K562 (cell line): ENCODE data around the gene WDCP. TPM values are rescaled to one million over a fixed set of nuclear protein-coding genes. Genes with fewer than 3 reads are reported as not detected.

Source experiments
- ATAC-seq: fragments of 200-7000 bp; cut with Tn5 transposase; 3 replicates; pipeline ENCODE4 v1.9.1; 2020; ENCODE audit warnings: moderate library complexity
- BruUV-seq: library from RNA; stranded (reverse); fragments of 400-500 nt; replicated peaks from 2 replicates; lab custom pipeline; 2021; lab: Mats Ljungman, UMichigan
- CTCF ChIA-PET: fragments of 300-600 bp; formaldehyde crosslinking; extraction: SDS; loops from one replicate; lab custom pipeline; 2021; ENCODE audit warnings: low intra/inter-chr PET ratio; lab: Yijun Ruan, JAX
- POLR2A ChIA-PET: fragments of 300-600, 350-650 bp; sonication (Branson Sonifier 250); formaldehyde crosslinking; extraction: SDS; loops from one replicate; lab custom pipeline; 2021; ENCODE audit warnings: antibody characterized with exemption, inconsistent platforms; lab: Yijun Ruan, JAX
- DNase-seq, 4 experiments: peaks; one replicate each; pipeline versions ENCODE4 v3.0.0 to v3.0.0-alpha.2; 2011 to 2018; ENCODE audit warnings: low spot score in 3 of 4, mixed read lengths in 3 of 4; ENCODE audit errors: extremely low read depth in 1 of 4
- FAIRE-seq: peaks from 2 replicates; lab custom pipeline; 2011; peaks lifted over from hg19 to GRCh38; lab: Jason Lieb, UNC
- H2AFZ ChIP-seq: 2 replicates; pipeline ENCODE4 v1.6.0; 2011; ENCODE audit warnings: low read depth, low read length, control low read depth, inconsistent platforms
- H3K27ac ChIP-seq: fragments of 200-600 bp; 3 replicates; pipeline ENCODE4 v1.8.0; 2011; ENCODE audit warnings: low read depth, mild to moderate bottlenecking, control low read depth, inconsistent platforms, low read length, moderate library complexity, mixed read lengths; ENCODE audit errors: extremely low read depth
- H3K27me3 ChIP-seq, 2 experiments: fragments of 300-600 bp in 1 of 2; 2 replicates in 1 of 2; 3 replicates in 1 of 2; pipeline versions ENCODE4 v1.6.0 to v1.8.0; 2011; ENCODE audit warnings: inconsistent platforms in 2 of 2, low read length in 2 of 2, mild to moderate bottlenecking in 1 of 2, mixed read lengths in 1 of 2, moderate library complexity in 1 of 2; ENCODE audit not compliant: control insufficient read depth in 2 of 2, insufficient read depth in 2 of 2
- H3K36me3 ChIP-seq: fragments of 300-600 bp; 3 replicates; pipeline ENCODE4 v1.8.0; 2011; ENCODE audit warnings: mild to moderate bottlenecking, low read length, inconsistent platforms; ENCODE audit not compliant: control insufficient read depth, insufficient read depth
- H3K4me1 ChIP-seq, 2 experiments: fragments of 200-600 bp in 1 of 2; replicated peaks in 1 of 2; 2 replicates in 1 of 2; 3 replicates in 1 of 2; pipeline versions ENCODE4 v1.5.1 to v1.8.0; 2011; ENCODE audit warnings: inconsistent platforms in 2 of 2, low read length in 2 of 2, mild to moderate bottlenecking in 1 of 2, mixed read lengths in 1 of 2, moderate library complexity in 1 of 2; ENCODE audit not compliant: control insufficient read depth in 2 of 2, insufficient read depth in 2 of 2
- H3K4me2 ChIP-seq: 2 replicates; pipeline ENCODE4 v1.6.1; 2011; ENCODE audit warnings: low read length, control low read depth, inconsistent platforms, mixed read lengths; ENCODE audit not compliant: insufficient read depth
- H3K4me3 ChIP-seq: fragments of 200-600 bp; sonication (generic), shearing (Covaris generic); 2 replicates; pipeline ENCODE4 v1.5.1; 2016; ENCODE audit warnings: control low read depth, inconsistent platforms
- H3K79me2 ChIP-seq: fragments of 200-600 bp; 3 replicates; pipeline ENCODE4 v1.8.0; 2011; ENCODE audit warnings: low read length, inconsistent platforms; ENCODE audit not compliant: control insufficient read depth, insufficient read depth
- H3K9ac ChIP-seq, 2 experiments: 2 replicates each; pipeline versions ENCODE4 v1.6.0 to v1.6.1; 2011; ENCODE audit warnings: low read depth in 2 of 2, low read length in 2 of 2, control low read depth in 1 of 2, inconsistent platforms in 1 of 2, mild to moderate bottlenecking in 1 of 2, mixed read lengths in 1 of 2; ENCODE audit not compliant: insufficient read depth in 1 of 2
- H3K9me1 ChIP-seq: one replicate; pipeline ENCODE4 v1.6.0; 2011; ENCODE audit warnings: inconsistent platforms, mild to moderate bottlenecking, low read length, moderate library complexity; ENCODE audit not compliant: control insufficient read depth, insufficient read depth
- H3K9me3 ChIP-seq: replicated peaks from 2 replicates; pipeline ENCODE4 v1.5.1; 2011; ENCODE audit warnings: low read depth, low read length, inconsistent platforms; ENCODE audit not compliant: control insufficient read depth, insufficient read depth
- H4K20me1 ChIP-seq: replicated peaks from 2 replicates; pipeline ENCODE4 v1.6.1; 2011; ENCODE audit warnings: low read length, inconsistent platforms, mixed read lengths; ENCODE audit not compliant: control insufficient read depth, insufficient read depth
- BCOR ChIP-seq: fragments of 450-650 bp; IDR thresholded peaks from 2 replicates; pipeline ENCODE4 v1.6.1; 2016
- BRD4 ChIP-seq: fragments of 200-600 bp; sonication (generic); IDR thresholded peaks from 2 replicates; pipeline ENCODE4 v1.6.1; 2017; ENCODE audit warnings: inconsistent platforms
- CCAR2 ChIP-seq: fragments of 200-400 bp; formaldehyde crosslinking; IDR thresholded peaks from 2 replicates; pipeline ENCODE4 v1.6.1; 2017; ENCODE audit warnings: mild to moderate bottlenecking, low read depth, low read length
- CREBBP ChIP-seq: IDR thresholded peaks from one replicate; pipeline ENCODE4 v1.6.1; 2012; ENCODE audit warnings: low read depth, mild to moderate bottlenecking, control low read depth, inconsistent platforms, low read length
- GABPB1 ChIP-seq: sonication (generic); formaldehyde crosslinking; IDR thresholded peaks from 2 replicates; pipeline ENCODE4 v1.8.0; 2022; ENCODE audit warnings: mild to moderate bottlenecking, missing genetic modification reagents
- MAFG ChIP-seq: fragments of 450-650 bp; conservative IDR thresholded peaks from 2 replicates; pipeline ENCODE4 v1.6.1; 2016; ENCODE audit warnings: missing genetic modification characterization, missing compliant biosample characterization
- NCOA2 ChIP-seq, 2 experiments: fragments of 450-650 bp; IDR thresholded peaks; 2 replicates each; pipeline ENCODE4 v1.6.1; 2018; ENCODE audit warnings: mild to moderate bottlenecking in 2 of 2, moderate library complexity in 1 of 2; ENCODE audit not compliant: partially characterized antibody in 2 of 2
- PRMT5 ChIP-seq: sonication (generic); formaldehyde crosslinking; IDR thresholded peaks from 2 replicates; pipeline ENCODE4 v1.5.0; 2020; ENCODE audit warnings: missing genetic modification reagents
- ZNF324 ChIP-seq: fragments of 250-450 bp; sonication (Bioruptor Pico); IDR thresholded peaks from 2 replicates; pipeline ENCODE4 v1.4.0; 2020; ENCODE audit warnings: mild to moderate bottlenecking
- ZNF766 ChIP-seq: fragments of 200-800 bp; sonication (Bioruptor generic); conservative IDR thresholded peaks from 2 replicates; pipeline ENCODE4 v1.6.1; 2016; ENCODE audit warnings: missing genetic modification characterization, missing compliant biosample characterization
- WGBS: fragments of 100-300 bp; shearing (Covaris generic); methylation state at CpG from one replicate; pipeline ENCODE4 v1.1.6; 2016; ENCODE audit warnings: low coverage, mixed read lengths; ENCODE audit not compliant: insufficient coverage; ENCODE audit errors: missing lambda C conversion rate; 5-methylcytosine and 5-hydroxymethylcytosine counted together
- in situ Hi-C: fragments of 300-500 bp; cut with MboI; formaldehyde crosslinking; loops from 4 replicates; pipeline ENCODE4 v1.15.0; 2018; ENCODE audit warnings: inconsistent platforms, mixed read lengths
- intact Hi-C: fragments of 100-400 bp; cut with micrococcal nuclease; formaldehyde crosslinking; loops from 2 replicates; pipeline ENCODE4 v1.14.2; 2022
- polyA plus RNA-seq, 8 experiments: library from polyadenylated mRNA; depleted of rRNA in 4 of 8; stranded (reverse) in 5 of 8; unstranded in 3 of 8; fragments of >200 nt; fragmentation: Nextera tagmentation in 2 of 8; fragmentation: Illumina TruSeq in 1 of 8; extraction: Ambion mirVana in 2 of 8; extraction: Trizol in 1 of 8; gene quantifications; 2 replicates each; pipeline versions ENCODE4 v1.2.1 to v1.2.3, GENCODE V29; 2011 to 2014; ENCODE audit warnings: inconsistent platforms in 1 of 8, missing spikeins in 1 of 8
- total RNA-seq, 7 experiments: library from RNA; depleted of rRNA in 6 of 7; stranded (reverse); fragments of >200 nt in 6 of 7; fragmentation: Illumina TruSeq in 2 of 7; extraction: Trizol in 2 of 7; gene quantifications; 2 replicates each; pipeline versions ENCODE4 v1.2.1 to v1.2.3, GENCODE V29; 2011 to 2021; ENCODE audit warnings: low replicate concordance in 1 of 7
- TF ChIP-seq, protein P1 (sequence below): fragments of 450-650 bp; conservative IDR thresholded peaks from 2 replicates; pipeline ENCODE4 v1.6.1; 2016; ENCODE audit warnings: missing genetic modification characterization, low read depth, mild to moderate bottlenecking, missing compliant biosample characterization, moderate library complexity
- TF ChIP-seq, protein P2 (sequence below): sonication (generic); formaldehyde crosslinking; IDR thresholded peaks from 2 replicates; pipeline ENCODE4 v1.9.0; 2022; ENCODE audit warnings: mild to moderate bottlenecking, missing genetic modification reagents
- TF ChIP-seq, protein P3 (sequence below), 3 experiments: fragments of 200-800 bp in 1 of 3; fragments of 250-450 bp in 1 of 3; fragments of 450-650 bp in 1 of 3; sonication (Bioruptor Pico) in 1 of 3; sonication (Bioruptor generic) in 1 of 3; formaldehyde crosslinking in 1 of 3; IDR thresholded peaks; 2 replicates each; pipeline versions ENCODE4 v1.6.1 to v1.8.0; 2016 to 2022; ENCODE audit warnings: mild to moderate bottlenecking in 2 of 3, missing genetic modification characterization in 2 of 3, missing compliant biosample characterization in 1 of 3, moderate library complexity in 1 of 3

WDCP gene
- total and polyA plus RNA-seq, 9 of the 15 experiments (the other 6 are each of a cell fraction or from before 2014, with no cell fraction given) = 10.1 to 41.4 (median 21.8) TPM

DNA sequence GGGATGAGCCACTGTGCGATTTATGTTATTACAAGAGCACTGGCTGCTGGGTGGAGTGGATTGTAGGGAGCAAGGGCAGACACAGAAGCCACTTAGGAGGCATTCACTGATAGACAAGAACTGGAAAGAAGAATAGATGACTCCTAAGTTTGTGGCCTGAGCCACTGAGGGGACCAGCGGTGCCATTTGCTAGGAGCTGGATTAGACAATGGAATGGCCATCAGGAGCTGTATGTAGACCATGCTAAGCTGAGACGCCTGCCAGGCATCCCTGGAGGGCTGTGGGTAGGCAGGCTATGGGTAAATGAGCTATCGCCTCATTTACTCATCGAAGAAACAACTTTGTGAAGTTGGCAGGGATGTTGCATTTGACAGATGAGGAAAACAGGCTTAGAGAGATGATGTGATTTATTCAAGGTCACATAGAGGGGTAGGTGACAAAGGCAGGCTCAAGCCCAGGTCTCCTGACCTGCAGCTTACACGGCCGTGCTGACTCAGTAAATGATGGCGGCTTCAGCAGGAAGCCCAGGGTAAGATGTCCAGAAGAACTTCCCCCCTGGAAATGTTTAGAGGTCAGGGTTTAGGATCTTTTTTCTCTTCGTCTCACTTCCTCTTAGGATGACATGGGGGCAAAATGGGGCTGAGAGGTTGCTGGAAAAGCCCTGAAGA is 34.5 kb downstream of the WDCP start (continued):
- TF ChIP-seq, protein P1, sequence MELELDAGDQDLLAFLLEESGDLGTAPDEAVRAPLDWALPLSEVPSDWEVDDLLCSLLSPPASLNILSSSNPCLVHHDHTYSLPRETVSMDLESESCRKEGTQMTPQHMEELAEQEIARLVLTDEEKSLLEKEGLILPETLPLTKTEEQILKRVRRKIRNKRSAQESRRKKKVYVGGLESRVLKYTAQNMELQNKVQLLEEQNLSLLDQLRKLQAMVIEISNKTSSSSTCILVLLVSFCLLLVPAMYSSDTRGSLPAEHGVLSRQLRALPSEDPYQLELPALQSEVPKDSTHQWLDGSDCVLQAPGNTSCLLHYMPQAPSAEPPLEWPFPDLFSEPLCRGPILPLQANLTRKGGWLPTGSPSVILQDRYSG (tag) = 0 out of 2 replicates have a peak, but pooled peaks have one; percentile 44
- no peak for TF ChIP-seq PRMT5 (CRISPR knock-in tag)

DNA sequence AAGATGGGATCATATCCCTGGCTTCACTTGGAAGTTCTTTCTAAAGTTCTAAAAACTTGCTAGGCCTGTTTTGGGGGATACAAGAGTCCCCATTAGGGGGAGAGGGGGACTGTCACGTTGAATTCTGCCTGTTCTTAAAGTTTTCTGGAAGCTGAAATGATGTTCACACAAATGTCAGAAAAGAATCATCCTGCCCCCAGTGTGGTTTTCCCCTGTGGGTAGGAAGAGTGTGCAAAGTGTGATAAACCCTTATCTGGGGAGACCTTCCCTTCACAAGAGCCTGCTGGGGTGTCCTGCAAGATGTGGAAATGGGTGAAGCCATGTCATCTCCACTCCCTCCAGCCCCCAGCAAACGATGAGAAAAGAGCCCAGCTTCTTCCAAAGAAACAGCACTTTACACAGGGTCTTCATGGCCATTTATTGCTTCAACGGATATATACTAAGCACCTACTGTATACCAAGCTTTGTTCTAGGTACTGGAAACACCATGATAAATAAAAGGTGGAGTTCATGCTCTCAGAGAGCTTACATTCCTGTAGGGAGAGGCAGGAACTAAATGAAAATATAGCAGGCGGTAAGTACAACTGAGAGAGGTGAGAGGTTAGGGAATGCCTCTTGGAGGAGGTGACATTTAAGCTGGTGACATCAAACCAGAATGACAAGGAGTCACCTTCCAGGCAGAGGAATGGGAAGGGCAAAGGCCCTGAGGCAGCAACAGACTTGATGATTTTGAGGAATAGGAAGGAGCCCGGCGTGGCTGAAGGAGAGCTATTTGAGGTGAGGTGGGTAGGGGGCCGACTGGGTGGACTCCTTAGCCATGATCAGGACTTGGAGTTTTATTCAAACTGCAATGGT is 35.7 kb downstream of the WDCP start:
- Histone ChIP-seq H3K79me2 (peaks cover 46% of the 10 kb centered on the region), H3K27ac (peak overlapping the region; percentile 99), H3K9ac (peak overlapping the region; percentile 95 to 97), H3K9me1 (no peaks in the 10 kb centered on the region), H4K20me1 (no peaks in the 10 kb centered on the region; the same call in 1 of the 2 replicates), H3K4me1 (peaks cover 43 to 53% of the 10 kb centered on the region in 2 experiments), H2AFZ (peak overlapping the region; percentile 85), H3K27me3 (no peaks in the 10 kb centered on the region), H3K9me3 (no peaks in the 10 kb centered on the region), H3K36me3 (peaks cover 22% of the 10 kb centered on the region), H3K4me2 (peak overlapping the region; percentile 93), H3K4me3 (peak overlapping the region; percentile 60)
- ATAC-seq = peak; percentile 74
- peak; percentile 81 to 97 (median 89) for DNase-seq
- CTCF ChIA-PET = no interaction called here
- WGBS = 9% methylated on average over 7 of the region's 7 CpGs
- POLR2A ChIA-PET = interaction anchor here (0.9 to 3.2 kb wide), 13 partner anchors 9 to 111 kb away, joined by 3 to 14 read pairs (median 4); partner anchors contain the start of genes ATAD2B, TP53I3, UBXN2A and WDCP
- TSS peak; percentile 36 for BruUV-seq
- peak; percentile 98 for FAIRE-seq
- in situ Hi-C loops = no loop called here
- intact Hi-C loops = loop anchor here (1.0 to 10.0 kb wide), 3 partner anchors 69 to 187 kb away; partner anchors contain the start of genes ATAD2B and UBXN2A
- TF ChIP-seq ZNF766 (CRISPR knock-in tag) (peak; percentile 83; the same call in 1 of the 2 replicates), BRD4 (no peak), ZNF324 (CRISPR knock-in tag) (no peak), MAFG (tag) (peak; percentile 28; the same call in 1 of the 2 replicates), GABPB1 (no peak), BCOR (peak; percentile 84; the same call in 1 of the 2 replicates), CREBBP (no peak), CCAR2 (no peak), NCOA2 (IDR thresholded peaks at IDR 0.05; ENCODE audit: partially characterized antibody in 2 of 2) (peak in 1 of 2 experiments; percentile 14)
- TF ChIP-seq, protein P2, sequence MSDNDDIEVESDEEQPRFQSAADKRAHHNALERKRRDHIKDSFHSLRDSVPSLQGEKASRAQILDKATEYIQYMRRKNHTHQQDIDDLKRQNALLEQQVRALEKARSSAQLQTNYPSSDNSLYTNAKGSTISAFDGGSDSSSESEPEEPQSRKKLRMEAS (CRISPR knock-in tag) = no peak
- TF ChIP-seq, protein P3, sequence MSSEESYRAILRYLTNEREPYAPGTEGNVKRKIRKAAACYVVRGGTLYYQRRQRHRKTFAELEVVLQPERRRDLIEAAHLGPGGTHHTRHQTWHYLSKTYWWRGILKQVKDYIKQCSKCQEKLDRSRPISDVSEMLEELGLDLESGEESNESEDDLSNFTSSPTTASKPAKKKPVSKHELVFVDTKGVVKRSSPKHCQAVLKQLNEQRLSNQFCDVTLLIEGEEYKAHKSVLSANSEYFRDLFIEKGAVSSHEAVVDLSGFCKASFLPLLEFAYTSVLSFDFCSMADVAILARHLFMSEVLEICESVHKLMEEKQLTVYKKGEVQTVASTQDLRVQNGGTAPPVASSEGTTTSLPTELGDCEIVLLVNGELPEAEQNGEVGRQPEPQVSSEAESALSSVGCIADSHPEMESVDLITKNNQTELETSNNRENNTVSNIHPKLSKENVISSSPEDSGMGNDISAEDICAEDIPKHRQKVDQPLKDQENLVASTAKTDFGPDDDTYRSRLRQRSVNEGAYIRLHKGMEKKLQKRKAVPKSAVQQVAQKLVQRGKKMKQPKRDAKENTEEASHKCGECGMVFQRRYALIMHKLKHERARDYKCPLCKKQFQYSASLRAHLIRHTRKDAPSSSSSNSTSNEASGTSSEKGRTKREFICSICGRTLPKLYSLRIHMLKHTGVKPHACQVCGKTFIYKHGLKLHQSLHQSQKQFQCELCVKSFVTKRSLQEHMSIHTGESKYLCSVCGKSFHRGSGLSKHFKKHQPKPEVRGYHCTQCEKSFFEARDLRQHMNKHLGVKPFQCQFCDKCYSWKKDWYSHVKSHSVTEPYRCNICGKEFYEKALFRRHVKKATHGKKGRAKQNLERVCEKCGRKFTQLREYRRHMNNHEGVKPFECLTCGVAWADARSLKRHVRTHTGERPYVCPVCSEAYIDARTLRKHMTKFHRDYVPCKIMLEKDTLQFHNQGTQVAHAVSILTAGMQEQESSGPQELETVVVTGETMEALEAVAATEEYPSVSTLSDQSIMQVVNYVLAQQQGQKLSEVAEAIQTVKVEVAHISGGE (CRISPR knock-in tag; IDR thresholded peaks at IDR 0.05) = peak in 1 of 3 experiments; percentile 75; a peak in 2 of 6 replicates
